Renal pelvis (tissue), 4 donors: ENCODE measurements around the gene ACER2. TPM values are rescaled to one million over a fixed set of nuclear protein-coding genes. Genes with fewer than 3 reads are reported as not detected.

ENCODE experiments used
- DNase-seq: peaks from one replicate; pipeline ENCODE4 v3.0.0-alpha.2; 2013
- polyA plus RNA-seq, 3 donors: library from polyadenylated mRNA; unstranded; fragments of 120-200 nt; gene quantifications; one replicate each; pipeline ENCODE4 v1.2.1, GENCODE V29; 2013; ENCODE audit not compliant: insufficient read length in 3 of 3

Gene ACER2
- polyA plus RNA-seq, 3 donors, result 11.0 to 15.2 (median 13.9) TPM

DNA sequence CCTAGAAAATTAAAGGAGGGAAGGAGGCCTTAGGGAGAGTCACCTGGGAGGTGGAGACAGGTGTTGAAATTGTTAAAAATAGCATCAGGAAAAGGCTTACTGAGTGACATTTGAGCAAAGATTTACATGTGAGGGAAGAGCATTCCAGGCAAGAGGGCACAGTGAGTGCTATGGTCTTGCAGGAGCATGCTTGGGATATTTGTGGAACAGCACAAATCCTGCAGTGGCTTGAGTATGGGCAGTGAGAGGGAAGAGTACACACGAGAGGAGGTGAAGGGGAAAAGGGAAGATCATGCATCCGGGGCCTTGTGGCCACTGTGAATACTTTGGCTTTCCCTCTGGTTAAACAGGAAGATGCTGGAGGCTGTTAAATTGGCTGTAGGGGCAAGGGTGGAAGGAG, 36.6 kb downstream of the ACER2 start:
- DNase-seq, result no peak

GRCh38 chr9:19446361-19446861, 37.6 kb downstream of the ACER2 start:
- DNase-seq, result no peak

DNA sequence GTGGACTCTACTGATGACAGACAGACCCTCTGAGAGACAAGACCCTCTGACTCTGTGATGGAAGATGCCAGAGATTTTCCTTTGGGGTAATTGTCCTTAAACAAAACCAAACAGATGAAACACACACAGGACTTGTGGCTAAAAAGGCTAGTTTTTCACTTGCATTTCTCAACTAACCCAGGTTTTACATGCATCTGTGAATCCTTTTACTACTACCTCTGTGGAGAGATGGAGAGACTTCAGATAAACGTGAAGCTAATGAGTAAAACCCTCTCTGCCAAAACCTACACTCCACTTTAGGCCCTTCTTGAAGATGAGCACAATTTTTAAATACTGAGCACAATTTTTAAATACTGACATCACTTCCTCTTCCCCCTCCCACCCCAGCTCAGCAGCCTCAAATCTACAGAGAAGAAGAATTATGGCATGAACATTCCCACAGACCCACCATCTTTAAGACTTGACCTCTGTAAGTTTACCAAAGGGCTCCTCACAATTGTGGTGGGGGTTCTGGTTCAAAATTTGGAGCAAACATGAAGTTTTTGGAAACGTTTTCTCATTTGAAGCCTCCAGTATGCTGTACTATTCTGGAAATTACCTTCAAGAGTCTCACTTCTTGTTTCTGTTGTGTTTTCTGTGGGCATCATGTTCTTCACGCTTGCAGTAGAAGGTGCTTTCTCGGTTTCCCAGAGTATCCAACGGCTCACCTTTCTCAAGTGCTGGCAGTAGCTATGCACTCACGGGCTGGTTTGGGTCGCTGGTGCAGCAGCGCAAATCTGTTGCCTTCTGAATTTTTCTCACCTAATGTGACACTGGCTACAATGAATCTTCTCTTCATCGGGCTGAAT, 42.7 kb downstream of the ACER2 start:
- no peak for DNase-seq

GRCh38 chr9:19456426-19456825, 47.6 kb downstream of the ACER2 start:
- DNase-seq, result no peak

- DNase-seq, result peak; percentile 78
Measured at GRCh38 chr9:19456996-19457692, 48.3 kb downstream of the ACER2 start.

DNA sequence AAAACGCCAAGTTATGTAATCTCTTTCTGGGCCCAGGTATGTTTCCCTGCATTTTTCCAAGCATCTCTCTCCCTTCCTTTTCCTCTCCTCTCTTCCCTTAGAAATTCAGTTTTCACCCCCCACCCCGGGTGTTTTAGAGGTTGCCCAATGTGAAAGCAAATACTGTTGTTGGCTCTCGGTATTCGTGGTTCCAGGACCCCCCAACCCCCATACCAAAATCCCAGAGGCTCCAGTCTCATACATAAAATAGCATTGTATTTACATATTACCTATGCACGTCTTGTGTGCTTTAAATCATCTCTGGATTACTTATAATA, 48.8 kb downstream of the ACER2 start:
- DNase-seq, result no peak

- DNase-seq, result no peak
Measured at GRCh38 chr9:19460243-19460642, 51.4 kb downstream of the ACER2 start.

- no peak for DNase-seq
Measured at GRCh38 chr9:19461135-19461534, 52.3 kb downstream of the ACER2 start.

DNA sequence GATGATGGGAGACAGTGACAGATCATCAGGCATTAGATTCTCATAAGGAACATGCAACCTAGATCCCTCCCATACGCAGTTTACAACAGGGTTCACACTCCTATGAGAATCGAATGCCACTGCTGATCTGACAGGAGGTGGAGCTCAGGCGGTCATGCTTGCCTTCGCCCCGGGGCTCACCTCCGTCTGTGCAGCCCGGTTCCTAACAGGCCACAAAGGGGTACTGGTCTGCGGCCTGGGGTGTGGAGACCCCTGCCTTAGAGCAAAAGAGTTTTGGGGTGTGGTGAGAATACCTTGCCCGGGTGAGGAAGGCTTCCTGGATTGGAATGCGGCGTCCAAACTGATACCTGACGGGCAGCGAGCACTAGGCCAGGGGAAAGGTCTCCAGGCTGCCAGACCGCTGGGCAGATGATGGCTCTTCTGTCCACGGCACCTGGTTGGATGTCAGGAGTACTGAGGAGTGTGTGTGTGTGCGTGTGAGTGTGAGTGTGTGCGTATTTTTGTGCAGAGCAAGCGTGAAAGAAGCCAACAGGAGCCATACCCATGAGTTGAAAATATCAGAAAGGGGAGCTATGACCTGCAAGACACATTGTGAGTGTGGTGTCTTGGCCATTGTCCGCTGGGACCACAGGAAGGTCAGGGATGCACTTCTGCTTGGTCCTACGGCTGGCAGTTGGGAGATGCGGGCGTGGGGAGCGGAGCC, 55.4 kb downstream of the ACER2 start:
- no peak for DNase-seq

DNA sequence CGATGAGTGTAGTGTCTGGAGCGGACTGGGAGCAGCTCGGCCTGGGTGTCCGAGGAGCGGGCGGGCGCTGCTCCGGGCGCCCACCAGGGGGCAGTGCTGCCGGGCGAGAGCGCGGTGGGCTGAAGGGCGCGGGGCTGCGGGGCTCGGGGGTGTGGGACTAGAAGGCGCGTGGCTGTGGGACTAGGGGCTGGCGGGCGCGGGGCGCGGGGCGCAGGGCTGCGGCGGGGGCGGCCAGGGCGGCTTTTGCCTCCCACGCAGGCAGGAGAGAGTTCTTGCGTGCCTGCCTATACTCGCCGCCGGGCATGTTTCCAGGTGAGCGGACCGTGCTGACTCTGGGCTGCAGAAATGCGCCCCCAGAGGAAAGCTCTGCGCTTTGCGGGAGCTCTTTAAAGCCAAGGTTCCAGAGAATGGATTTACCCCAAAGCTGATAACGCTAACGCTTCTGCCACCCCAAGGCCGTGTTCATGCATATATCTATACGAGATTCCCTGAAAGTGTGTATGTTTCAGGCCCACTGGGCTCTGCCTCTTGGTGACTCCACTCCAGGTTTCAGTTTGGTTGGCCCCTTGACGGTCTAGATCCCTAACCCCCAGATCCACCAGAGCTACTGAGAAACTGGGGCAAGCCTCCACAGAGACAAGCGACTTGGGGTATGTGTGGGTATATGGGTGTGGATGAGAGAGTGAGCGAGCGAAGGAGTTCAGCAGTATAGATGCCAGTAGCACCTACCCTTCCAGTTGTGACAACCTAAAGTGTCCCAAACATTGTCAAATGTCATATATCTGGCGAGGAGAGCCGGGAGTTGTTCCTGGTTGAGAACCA, 56.2 kb downstream of the ACER2 start:
- DNase-seq, result peak; percentile 66

DNA sequence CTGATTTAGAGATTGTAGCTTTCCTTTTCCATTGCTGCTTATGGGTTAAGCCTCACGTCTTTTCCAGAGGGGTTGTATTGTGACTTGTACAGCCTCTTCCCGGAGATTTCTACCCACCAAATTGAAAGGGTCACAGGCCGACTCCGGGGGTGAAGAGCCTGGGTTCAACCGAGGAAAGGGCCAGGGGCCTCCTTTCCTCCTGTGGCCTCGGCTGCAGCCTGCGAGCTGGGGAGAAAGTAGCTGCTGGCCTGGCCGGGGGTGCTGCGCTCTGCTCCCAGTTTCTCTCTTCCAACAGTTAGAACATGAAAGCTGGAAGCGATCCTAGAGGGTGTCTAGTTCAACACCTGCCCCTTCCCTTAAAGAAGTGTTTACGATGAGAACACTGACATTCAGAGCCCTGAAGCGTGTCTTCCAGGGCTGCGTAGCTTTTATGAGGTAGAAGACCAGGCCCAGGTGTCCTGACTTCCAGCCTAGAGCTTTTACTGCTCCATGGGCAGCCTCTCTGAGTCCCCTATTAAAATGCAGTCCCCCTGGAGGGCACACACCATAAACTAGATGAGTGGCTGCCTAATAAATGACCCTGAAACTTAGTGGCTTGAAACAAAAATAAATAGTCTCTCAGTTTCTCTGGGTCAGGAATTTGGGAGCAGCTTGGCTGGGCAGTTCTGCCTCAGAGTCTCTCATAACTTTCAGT, 56.9 kb downstream of the ACER2 start:
- peak; percentile 86 for DNase-seq

- no peak for DNase-seq
Measured at GRCh38 chr9:19466280-19466639, 57.5 kb downstream of the ACER2 start.

- DNase-seq, result no peak
Measured at GRCh38 chr9:19469271-19469670, 60.5 kb downstream of the ACER2 start.

DNA sequence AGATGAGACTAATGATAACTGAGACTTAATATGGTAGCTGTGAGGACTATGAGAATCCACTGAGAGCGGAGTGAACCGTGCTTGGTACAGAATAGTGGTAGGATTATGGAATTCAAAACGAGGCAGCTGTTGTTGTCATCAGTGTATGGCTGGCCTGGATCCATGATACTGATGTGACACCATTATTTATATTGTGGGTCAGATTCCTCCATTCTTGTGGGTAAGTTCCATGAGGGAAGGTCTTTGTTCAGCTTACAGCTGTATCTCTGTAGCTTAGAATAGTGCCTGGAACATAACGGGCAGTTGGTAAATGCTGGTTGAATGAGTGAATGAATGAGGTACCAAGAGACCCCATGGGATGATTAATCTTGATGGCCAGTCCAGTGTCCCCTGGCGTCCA, 61.8 kb downstream of the ACER2 start:
- no peak for DNase-seq

DNA sequence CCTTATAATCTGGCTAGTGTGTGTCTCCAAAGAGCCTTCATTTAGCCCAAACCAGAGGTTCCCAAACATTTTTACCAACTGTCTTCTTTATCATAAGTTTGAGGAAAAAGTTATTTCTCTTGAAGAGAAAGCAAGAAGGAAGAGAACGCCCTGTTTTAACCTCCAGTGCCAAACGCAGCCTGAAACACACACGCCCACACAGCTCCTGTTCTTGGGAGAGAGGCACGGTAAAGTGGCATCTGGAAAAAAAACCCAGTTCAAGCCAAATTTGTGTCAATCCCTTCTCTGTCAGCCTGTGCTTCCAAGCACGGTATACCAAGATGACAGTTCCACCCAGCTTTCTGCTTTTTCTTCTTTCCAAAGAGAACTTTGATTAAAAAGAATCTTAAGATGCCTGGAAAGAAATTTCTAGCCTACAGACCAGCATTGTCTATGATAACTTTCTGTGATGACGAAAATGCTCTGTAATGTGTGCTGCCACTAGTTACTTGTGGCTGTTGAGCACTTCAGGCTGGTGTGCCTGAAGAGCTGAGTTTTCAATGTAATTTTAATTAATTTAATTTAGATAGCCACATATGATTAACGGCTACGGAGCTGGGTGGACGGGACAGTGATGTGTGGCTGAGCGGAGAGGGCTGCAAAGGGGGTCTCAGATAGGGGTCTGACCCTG, 62.3 kb downstream of the ACER2 start:
- no peak for DNase-seq

DNA sequence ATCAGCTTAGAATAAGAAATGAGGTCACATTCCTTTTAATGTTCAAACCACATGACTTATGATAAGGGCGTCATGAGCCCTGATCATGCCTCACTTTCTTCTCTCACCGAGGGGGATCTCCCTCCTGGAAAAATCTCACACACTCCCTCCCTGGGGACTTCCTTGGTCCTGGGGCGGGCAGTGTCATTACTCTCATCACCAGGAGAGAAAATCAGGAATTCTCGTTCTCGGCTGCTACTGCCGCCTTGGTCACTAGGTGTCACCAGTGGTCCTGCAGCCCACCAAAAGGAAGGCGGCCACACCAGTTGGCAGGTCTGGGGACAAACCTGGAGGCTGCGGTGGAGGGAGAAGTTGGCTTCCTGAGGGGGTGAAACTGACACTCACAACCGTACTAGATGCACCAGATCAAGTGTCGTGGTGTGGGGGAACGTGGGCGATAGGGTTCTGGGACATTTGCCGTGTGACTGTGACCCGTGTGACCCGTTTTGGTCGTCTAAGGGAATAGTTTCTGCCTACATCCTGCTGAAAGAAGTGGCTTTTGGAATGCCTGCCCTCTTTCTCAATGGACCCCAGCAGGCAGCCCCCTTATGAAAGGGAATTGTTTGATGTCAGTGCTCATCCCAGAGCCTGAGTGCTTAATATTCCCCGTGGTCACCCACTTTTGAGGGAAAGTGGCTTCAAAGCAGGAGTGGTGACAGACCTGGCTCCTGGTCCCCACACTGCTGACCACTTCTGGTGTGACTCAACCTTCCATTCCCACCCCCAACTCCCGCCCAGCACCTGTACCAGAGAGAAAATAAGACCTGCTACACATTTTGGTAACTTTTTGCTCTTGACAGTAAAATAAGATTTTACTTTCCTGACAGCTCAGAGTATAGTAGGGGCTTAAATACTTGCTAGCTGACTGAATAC, 63.2 kb downstream of the ACER2 start:
- no peak for DNase-seq

- DNase-seq, result no peak
Measured at GRCh38 chr9:19473605-19474004, 64.8 kb downstream of the ACER2 start.

DNA sequence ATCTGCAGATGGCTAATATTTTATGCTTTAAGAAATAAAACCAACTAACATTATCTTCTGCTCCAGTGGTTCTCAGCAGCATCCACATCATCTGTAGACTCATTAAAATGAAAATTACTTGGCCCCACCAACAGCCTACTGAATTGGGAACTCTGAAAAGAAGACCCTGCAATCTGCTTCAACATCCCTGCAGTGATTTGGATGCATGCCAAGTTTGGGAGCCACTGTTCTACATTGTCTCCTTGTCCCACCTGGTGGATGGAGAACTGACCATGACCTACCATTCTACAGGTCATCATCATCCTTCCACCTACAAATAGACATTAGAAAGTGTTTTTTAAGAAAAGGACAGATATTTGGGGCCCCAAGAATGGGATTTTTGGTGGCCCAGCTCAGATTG, 71.1 kb downstream of the ACER2 start:
- DNase-seq, result no peak

DNA sequence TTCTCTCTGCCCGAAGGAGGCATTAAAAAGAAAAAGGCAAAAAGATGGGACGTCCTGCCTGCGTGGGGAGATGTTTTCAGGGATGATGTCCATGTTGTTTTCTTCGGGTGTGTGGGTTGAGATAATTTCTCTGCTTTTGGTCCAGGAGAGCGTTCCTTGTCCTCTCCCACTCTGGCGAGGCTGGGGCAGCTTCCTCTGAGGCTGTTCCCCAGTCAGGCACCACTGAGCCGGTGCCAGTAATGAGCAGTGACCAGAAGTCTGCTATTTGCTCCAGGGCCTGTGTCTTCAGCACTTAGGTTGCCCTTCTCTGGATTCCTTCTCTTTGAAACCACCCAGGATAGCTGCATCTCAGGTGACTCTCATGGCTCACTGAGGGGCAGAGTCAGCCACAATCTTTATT, 71.5 kb downstream of the ACER2 start:
- no peak for DNase-seq
